Fibroblast of villous mesenchyme (primary cell): ENCODE measurements around the gene KCNH3. TPM values are rescaled to one million over a fixed set of nuclear protein-coding genes. Genes with fewer than 3 reads are reported as not detected.

ENCODE experiments used
- DNase-seq: peaks from one replicate; pipeline ENCODE4 v3.0.0-alpha.2; 2010; ENCODE audit warnings: low read depth
- H3K4me3 ChIP-seq: 2 replicates; pipeline ENCODE4 v1.5.1; 2011; ENCODE audit warnings: low read depth, mild to moderate bottlenecking, low read length
- CTCF ChIP-seq: IDR thresholded peaks from 2 replicates; pipeline ENCODE4 v1.5.1; 2012; ENCODE audit warnings: low read depth, mild to moderate bottlenecking, low read length; ENCODE audit not compliant: insufficient read depth
- total RNA-seq: library from RNA; depleted of rRNA; stranded (reverse); fragments of >200 nt; gene quantifications from 2 replicates; pipeline ENCODE4 v1.2.3, GENCODE V29; 2012

Gene KCNH3
- total RNA-seq, 1 donor = under 0.01 TPM

GRCh38 chr12:49535921-49536525, 2.8 kb upstream of the KCNH3 start:
- no peak for TF ChIP-seq CTCF
- no peak overlapping the region for H3K4me3 ChIP-seq
- no peak for DNase-seq

- TF ChIP-seq CTCF = no peak
- DNase-seq = no peak
Observed at GRCh38 chr12:49536526-49537071, 2.2 kb upstream of the KCNH3 start.

GRCh38 chr12:49537231-49537751, 1.5 kb upstream of the KCNH3 start:
- H3K4me3 ChIP-seq = peak overlapping the region; percentile 26
- DNase-seq = no peak
- TF ChIP-seq CTCF = no peak

More at GRCh38 chr12:49536526-49537071, 2.2 kb upstream of the KCNH3 start:
- no peak overlapping the region for H3K4me3 ChIP-seq

GRCh38 chr12:49537752-49538509, 899 bp upstream of the KCNH3 start:
- peak overlapping the region; percentile 52 for H3K4me3 ChIP-seq
- no peak for TF ChIP-seq CTCF
- DNase-seq = no peak

- no peak for DNase-seq
- no peak for TF ChIP-seq CTCF
- H3K4me3 ChIP-seq = no peak overlapping the region
Observed at GRCh38 chr12:49539406-49540228, 787 bp downstream of the KCNH3 start.
